Right cardiac atrium (tissue), 5 donors: ENCODE data around the gene DPEP2. TPM values are rescaled to one million over a fixed set of nuclear protein-coding genes. Genes with fewer than 3 reads are reported as not detected.
A peak's percentile ranks its signal among the peaks of the same experiment; 100 is the strongest.

Source experiments
- ATAC-seq, 2 donors: fragments of 200-7000 bp; cut with Tn5 transposase; one replicate each; pipeline versions ENCODE4 v1.8.0 to v1.9.1; 2020; ENCODE audit warnings: moderate library complexity in 2 of 2, mild to moderate bottlenecking in 1 of 2
- DNase-seq, 3 donors: peaks; one replicate each; pipeline ENCODE4 v3.0.0-alpha.2; 2020
- H3K27ac ChIP-seq: one replicate; pipeline ENCODE4 v1.5.1; 2013; ENCODE audit warnings: mild to moderate bottlenecking, low read length, control low read depth, moderate library complexity
- H3K27me3 ChIP-seq: one replicate; pipeline ENCODE4 v1.6.1; 2013; ENCODE audit not compliant: control insufficient read depth, insufficient read depth
- H3K4me1 ChIP-seq: one replicate; pipeline ENCODE4 v1.6.1; 2013; ENCODE audit warnings: low read length; ENCODE audit not compliant: control insufficient read depth, insufficient read depth
- H3K4me3 ChIP-seq: one replicate; pipeline ENCODE4 v1.5.1; 2013; ENCODE audit warnings: low read length, control low read depth
- H3K9me3 ChIP-seq: one replicate; pipeline ENCODE4 v1.6.1; 2013; ENCODE audit warnings: low read length; ENCODE audit not compliant: control insufficient read depth
- WGBS: extraction: QIAGEN DNeasy Blood & Tissue Kit; methylation state at CpG from one replicate; pipeline ENCODE4 v1.1.7; 2013; 5-methylcytosine and 5-hydroxymethylcytosine counted together
- intact Hi-C, 4 donors: fragments of 100-400 bp; cut with DNase I; formaldehyde crosslinking; loops; one replicate each; pipeline versions ENCODE4 v1.11.0 to v1.14.0; 2022 to 2023
- polyA plus RNA-seq: library from polyadenylated mRNA; stranded (reverse); fragments of 200-250 nt; gene quantifications from one replicate; pipeline ENCODE4 v1.2.3, GENCODE V29; 2013
- total RNA-seq, 4 donors: library from RNA; stranded (reverse); fragmentation: NEBNext Ultra II Directional; extraction: Animal tissue kit (Norgen Biotek cat#: 25700); gene quantifications; one replicate each; pipeline ENCODE4 v1.2.1, GENCODE V29; 2021
- donor health status: healthy with polysubstance abuse.
- donor health status: DM: no; HTN: yes; CAD: no.
- donor health status: DM: no; HTN: no; CAD: no.
- donor health status: DM: no; HTN: yes; CAD: no; lungs with severe emphysema.
- donor health status: DM: yes; HTN: yes; CAD: no.

Gene DPEP2
- total and polyA plus RNA-seq, 5 donors = 1.2 to 2.7 (median 1.5) TPM

DNA sequence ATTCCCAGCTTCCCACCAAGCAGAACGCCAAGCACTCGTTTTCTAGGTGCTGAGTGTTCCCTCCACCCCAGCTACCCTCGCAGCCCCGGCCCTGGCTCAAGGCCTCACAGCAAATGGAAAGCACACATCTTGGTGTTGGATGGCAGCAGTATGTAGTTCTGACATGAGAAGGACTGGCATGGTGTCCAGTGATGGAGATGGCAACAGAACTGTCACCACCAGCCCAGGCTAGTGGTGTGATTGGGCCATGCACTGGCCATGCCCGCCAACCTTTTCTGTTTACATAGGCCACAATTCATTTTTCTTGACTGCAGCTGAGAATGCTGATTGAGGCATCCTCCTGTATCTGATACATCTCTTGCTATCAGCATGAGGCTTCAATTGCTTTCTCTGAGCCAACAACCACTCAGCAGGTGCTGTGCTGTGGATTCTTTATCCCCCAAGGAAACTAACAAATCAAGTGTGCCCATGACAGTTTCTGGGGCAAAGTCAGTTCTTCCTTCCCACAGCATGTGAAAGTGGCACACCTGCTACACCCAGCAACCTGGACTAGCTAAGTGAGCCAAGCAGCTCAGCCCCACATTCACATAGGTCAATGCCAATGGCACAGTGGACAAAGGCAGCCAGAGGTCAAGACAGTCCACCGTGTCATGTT is 34.7 kb downstream of the DPEP2 start:
- DNase-seq = no peak
- Histone ChIP-seq H3K4me3 (no peak overlapping the region), H3K9me3 (no peaks in the 10 kb centered on the region), H3K27me3 (no peaks in the 10 kb centered on the region), H3K4me1 (peaks cover 44% of the 10 kb centered on the region), H3K27ac (peak overlapping the region; percentile 64)
- ATAC-seq = no peak
- intact Hi-C loops = no loop called here
- 56% methylated on average over 6 of the region's 6 CpGs for WGBS

DNA sequence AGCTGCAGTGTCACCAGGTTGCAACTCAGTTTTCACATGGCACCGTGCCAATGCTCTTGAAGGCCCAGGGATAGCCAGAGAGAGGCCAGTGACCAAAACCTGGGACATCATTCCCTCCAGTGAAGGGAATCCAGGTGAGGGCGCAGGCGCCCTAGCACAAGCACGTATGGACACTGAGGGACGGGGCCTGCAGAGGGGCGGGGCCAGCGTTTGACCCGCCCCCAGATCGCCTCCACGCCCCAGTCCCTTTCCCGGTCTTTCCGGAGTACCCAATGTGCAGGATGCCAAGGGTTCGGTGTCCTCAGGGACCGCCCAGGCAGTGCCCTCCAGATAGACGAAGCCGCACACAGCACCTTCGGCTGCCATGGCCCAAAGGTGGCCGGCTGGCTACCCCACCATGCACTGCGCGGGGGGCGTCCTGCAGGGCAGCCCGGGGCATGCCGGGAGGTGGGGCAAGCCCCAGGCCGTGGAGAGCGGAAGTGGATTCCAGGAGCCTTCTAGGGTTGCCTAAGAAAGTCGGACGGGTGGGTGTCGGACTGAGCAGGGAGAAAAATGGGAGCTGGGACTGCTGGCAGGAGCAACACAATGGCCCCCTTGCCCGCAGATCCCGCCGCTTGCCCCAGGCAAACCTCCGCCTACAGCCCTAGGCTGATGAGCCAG is 35.5 kb downstream of the DPEP2 start:
- Histone ChIP-seq H3K4me3 (no peak overlapping the region), H3K27ac (peak overlapping the region; percentile 64), H3K4me1 (peaks cover 49% of the 10 kb centered on the region), H3K9me3 (no peaks in the 10 kb centered on the region), H3K27me3 (no peaks in the 10 kb centered on the region)
- DNase-seq = peak; percentile 54 to 83 (median 71)
- intact Hi-C loops = no loop called here
- WGBS = 35% methylated on average over 32 of the region's 32 CpGs
- peak in 1 of 2 donors; percentile 9 for ATAC-seq

DNA sequence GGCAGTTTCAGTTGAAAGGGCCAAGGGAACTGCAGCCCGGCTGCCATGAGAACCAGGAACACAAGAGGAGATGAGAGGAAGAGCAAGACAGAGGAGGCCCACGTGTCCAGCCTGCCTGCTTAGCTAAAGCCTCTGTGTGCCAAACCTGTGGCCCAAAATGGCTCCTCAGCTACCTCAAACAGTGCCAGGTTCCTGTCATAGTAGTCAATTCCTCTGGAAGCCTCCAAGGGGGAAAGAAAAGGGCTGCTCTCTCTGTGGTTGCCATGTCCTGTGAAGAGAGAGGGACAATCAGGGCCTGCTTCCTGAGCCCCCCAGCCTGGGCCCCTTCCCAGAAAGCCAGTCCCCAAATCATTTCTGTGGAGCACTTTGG is 36.0 kb downstream of the DPEP2 start:
- DNase-seq = no peak
- peak overlapping the region; percentile 64 for H3K27ac ChIP-seq
- H3K4me3 ChIP-seq = no peak overlapping the region
- intact Hi-C loops = no loop called here
- no peak for ATAC-seq
- H3K27me3 ChIP-seq = no peaks in the 10 kb centered on the region
- 46% methylated on average over 2 of the region's 2 CpGs for WGBS
- no peaks in the 10 kb centered on the region for H3K9me3 ChIP-seq
- H3K4me1 ChIP-seq = peaks cover 49% of the 10 kb centered on the region

DNA sequence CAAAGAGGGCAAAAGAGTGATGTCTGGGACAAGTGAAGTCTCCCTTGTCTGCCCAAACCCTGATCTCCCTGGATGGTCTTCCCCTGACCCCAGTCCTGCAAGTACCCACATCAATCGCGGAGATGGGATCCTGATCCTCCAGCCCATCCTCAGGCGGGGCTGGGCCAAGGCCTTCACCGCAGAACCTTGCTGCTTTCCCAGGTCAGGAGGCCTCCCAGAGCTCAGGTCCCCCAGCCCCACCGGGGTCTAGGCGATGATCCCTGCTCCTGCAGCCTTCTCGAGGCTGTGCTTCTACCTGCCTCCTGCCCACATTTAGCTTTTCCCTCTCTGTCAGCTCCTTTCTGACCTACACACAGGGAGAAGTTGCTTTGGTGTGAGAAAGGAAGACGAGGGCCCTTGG is 37.1 kb downstream of the DPEP2 start:
- Histone ChIP-seq H3K4me3 (no peak overlapping the region), H3K4me1 (peaks cover 49% of the 10 kb centered on the region), H3K27ac (peak overlapping the region; percentile 14), H3K9me3 (no peaks in the 10 kb centered on the region), H3K27me3 (no peaks in the 10 kb centered on the region)
- WGBS = 91% methylated on average over 8 of the region's 8 CpGs
- intact Hi-C loops = no loop called here
- DNase-seq (no peak), ATAC-seq (no peak)

DNA sequence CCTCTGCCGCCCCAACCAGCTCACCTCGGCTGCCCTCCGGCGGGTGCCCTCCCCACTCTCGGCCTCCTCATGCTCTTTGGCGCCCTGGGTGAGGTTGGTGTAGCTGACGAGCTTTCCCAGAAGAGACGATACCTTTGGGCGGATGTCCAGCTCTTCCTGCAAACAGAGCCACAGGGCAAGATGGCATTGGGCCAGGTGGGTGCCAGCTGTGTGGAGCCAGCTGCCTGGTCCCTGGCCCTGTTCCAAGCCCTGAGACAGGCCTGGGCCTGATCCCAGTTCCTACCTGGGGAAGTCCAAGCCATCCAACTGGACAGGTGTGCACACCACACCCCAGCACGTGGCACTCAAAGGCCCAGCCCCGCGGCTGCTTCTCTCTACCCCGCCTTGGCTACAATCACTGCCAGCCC is 37.7 kb downstream of the DPEP2 start:
- ATAC-seq (no peak), DNase-seq (no peak)
- Histone ChIP-seq H3K4me1 (peaks cover 43% of the 10 kb centered on the region), H3K4me3 (no peak overlapping the region), H3K9me3 (no peaks in the 10 kb centered on the region), H3K27me3 (no peaks in the 10 kb centered on the region), H3K27ac (peak overlapping the region; percentile 14)
- 82% methylated on average over 13 of the region's 13 CpGs for WGBS
- intact Hi-C loops = no loop called here

DNA sequence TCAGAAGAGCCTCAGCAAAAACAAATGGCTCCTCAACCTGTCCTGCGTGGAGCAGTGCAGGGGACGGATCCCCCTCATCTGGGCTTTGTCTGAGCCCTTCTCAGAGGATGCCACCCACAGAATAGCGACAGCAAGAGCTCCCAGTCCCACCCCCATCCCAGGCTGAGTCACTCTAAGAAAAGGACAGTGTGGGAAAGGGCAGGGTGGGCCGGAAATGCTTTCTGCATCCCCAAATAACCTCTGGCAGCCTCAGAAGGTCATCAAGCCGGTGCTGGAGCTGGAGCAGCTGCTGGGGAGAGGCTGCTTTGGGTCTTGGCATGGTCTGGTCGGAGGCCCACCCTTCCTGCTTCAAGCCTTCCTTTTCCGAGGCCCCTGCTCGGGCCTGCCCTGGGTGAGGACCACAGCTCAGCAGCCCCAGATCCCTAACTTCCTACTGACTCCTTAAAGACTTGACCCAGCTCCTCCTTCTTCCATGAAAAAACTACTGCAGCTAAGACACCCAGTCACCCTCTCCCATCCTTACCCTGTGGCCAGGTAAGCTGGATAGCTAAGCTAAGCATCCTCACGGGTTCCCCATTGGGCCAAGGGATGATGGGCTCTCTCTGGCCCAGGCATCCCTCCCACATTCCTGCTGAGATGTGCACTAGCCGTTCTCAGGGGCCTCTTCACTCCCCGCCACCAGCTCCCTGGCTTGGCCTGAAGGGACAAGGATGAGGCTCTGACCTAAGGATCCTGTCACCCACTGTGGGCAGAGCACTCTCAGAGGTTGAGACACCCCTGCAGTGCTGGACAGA is 39.6 kb downstream of the DPEP2 start:
- DNase-seq (peak; percentile 88 to 91 (median 89)), ATAC-seq (peak; percentile 64 to 88)
- intact Hi-C loops = no loop called here
- Histone ChIP-seq H3K27ac (peak overlapping the region; percentile 87), H3K4me3 (no peak overlapping the region), H3K9me3 (no peaks in the 10 kb centered on the region), H3K4me1 (peaks cover 30% of the 10 kb centered on the region), H3K27me3 (no peaks in the 10 kb centered on the region)
- WGBS = 26% methylated on average over 11 of the region's 11 CpGs

DNA sequence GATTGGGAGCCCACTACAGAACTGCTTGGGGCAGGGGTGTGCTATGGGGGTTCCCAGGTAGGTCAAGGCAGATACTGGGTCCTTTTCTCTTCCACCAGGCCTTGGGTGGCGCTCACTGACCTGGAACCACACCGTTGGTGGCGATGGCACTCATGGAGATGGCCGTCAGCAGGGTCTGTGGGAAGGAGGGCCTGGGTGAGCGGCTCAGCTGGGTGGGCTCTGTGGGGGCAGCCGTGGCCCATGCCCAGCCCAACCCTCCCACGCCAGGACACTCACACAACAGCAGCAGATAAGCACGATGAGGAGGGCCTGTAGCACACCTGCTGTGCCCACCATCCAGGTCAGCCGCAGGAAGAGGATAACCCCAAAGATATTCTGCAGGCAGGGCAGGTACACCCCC is 41.7 kb downstream of the DPEP2 start:
- H3K9me3 ChIP-seq = no peaks in the 10 kb centered on the region
- ATAC-seq = no peak
- no peaks in the 10 kb centered on the region for H3K27me3 ChIP-seq
- no peak for DNase-seq
- H3K4me3 ChIP-seq = no peak overlapping the region
- intact Hi-C loops = no loop called here
- 92% methylated on average over 9 of the region's 9 CpGs for WGBS
- H3K27ac ChIP-seq = no peak overlapping the region
- peaks cover 15% of the 10 kb centered on the region for H3K4me1 ChIP-seq

DNA sequence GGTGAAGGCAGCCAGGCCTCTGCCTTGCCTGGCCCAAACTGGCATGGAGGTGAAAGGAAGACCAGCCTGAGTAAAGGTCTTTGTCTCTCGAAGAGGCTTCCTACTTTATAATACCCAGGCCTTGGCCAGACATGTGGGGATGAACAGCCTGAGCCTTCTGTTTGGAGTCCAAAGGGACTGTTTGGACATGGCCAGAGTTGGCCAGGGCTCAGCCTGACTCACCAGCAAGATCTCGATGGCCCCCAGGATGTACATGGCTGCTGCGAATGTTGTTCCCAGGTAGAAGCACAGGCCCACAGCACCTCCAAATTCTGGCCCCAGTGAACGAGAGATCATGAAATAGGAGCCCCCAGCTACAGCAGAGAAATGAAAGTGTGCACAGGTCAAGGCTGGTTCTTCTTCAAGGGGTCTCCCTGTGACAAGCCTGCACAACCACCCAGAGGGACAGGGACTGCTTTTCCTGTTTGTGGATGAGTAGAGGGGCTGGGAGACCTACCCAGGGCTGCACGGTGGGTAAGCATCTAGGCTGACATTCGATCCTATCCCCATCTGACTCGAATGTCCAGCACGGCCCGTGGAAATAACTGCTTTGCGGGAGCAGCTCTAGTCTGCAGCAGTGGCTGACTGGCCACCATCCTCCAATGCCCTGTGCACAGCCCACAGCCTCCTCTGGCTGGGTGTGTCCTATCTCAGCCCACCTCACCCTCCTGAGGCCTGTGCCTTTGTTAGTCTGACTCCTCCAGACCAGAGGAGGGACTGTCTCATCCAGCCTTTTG is 44.7 kb downstream of the DPEP2 start:
- DNase-seq (no peak), ATAC-seq (no peak)
- Histone ChIP-seq H3K27me3 (no peaks in the 10 kb centered on the region), H3K27ac (no peak overlapping the region), H3K4me1 (peaks cover 9% of the 10 kb centered on the region), H3K9me3 (no peaks in the 10 kb centered on the region), H3K4me3 (no peak overlapping the region)
- intact Hi-C loops = no loop called here
- 82% methylated on average over 10 of the region's 10 CpGs for WGBS

DNA sequence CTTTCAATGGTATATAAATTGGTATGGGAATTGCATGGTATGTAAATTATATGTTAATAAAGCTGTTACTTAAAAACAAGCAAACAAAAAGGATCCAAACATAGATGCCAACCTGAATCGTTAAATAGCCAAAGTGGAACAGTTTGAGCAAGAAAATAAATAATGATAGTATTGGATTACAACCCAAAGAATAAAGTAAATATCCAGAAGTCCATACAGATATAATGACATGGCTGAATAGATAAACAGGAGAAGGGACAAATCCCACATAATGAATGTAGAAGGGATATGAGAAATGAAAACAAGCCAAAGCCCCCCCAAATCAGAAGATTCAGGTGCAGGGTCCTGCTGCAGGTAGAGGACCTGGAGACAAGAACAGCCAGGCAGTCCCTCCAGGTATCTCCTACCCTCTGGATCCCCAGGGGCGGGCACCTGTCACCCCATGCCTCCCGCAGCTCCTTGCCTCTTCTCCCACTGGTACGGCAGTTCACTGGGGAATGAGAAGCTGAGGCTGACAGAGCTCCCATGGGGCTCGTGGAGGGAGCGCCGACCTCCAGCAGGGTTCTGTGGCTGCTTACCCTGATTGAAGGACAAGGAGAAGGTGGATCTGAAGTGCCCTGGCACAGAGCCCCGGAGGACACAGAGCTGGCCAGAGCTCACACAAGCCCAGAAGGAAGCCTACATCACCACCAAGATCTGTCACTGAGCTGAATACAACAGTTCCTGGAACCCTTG is 45.5 kb downstream of the DPEP2 start:
- intact Hi-C loops = no loop called here
- Histone ChIP-seq H3K4me1 (peaks cover 4% of the 10 kb centered on the region), H3K9me3 (no peaks in the 10 kb centered on the region), H3K4me3 (no peak overlapping the region), H3K27me3 (no peaks in the 10 kb centered on the region), H3K27ac (no peak overlapping the region)
- ATAC-seq (no peak), DNase-seq (peak in 1 of 3 donors; percentile 55)
- 83% methylated on average over 8 of the region's 8 CpGs for WGBS

DNA sequence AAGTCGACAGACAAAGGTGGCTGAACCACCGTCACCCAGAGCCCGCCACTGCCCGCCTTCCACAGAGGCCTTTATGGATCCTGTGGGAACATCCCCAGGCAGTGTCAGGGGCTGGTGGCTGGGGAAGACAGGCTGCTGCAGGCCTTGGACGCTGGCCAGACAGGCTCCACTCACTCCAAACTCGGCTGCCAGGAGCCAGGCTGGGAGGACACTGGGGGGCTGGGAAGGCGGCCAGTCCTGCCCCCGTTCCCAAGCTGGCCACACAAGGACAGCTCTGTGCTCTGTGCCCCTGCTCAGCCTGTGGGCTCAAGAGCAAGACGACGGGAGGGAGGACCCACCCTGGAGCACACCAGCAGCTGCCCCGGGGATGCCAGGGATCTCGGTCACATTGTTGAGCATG is 47.8 kb downstream of the DPEP2 start:
- DNase-seq = peak; percentile 67 to 92 (median 88)
- peaks cover 4% of the 10 kb centered on the region for H3K4me1 ChIP-seq
- H3K4me3 ChIP-seq = no peak overlapping the region
- intact Hi-C loops = no loop called here
- no peaks in the 10 kb centered on the region for H3K9me3 ChIP-seq
- peak; percentile 47 to 66 for ATAC-seq
- H3K27me3 ChIP-seq = no peaks in the 10 kb centered on the region
- 32% methylated on average over 12 of the region's 12 CpGs for WGBS
- no peak overlapping the region for H3K27ac ChIP-seq
